Endothelial cell of hepatic sinusoid (primary cell): ENCODE measurements around the gene NIBAN1.

ENCODE experiments used
- in situ Hi-C: cut with HindIII; loops from 2 replicates; pipeline ENCODE4 v1.10.0; 2017; ENCODE audit warnings: low sequenced_read_pairs

Gene NIBAN1

GRCh38 chr1:184947497-184948256 is 26.6 kb downstream of the NIBAN1 start:
- in situ Hi-C loops = no loop called here

DNA sequence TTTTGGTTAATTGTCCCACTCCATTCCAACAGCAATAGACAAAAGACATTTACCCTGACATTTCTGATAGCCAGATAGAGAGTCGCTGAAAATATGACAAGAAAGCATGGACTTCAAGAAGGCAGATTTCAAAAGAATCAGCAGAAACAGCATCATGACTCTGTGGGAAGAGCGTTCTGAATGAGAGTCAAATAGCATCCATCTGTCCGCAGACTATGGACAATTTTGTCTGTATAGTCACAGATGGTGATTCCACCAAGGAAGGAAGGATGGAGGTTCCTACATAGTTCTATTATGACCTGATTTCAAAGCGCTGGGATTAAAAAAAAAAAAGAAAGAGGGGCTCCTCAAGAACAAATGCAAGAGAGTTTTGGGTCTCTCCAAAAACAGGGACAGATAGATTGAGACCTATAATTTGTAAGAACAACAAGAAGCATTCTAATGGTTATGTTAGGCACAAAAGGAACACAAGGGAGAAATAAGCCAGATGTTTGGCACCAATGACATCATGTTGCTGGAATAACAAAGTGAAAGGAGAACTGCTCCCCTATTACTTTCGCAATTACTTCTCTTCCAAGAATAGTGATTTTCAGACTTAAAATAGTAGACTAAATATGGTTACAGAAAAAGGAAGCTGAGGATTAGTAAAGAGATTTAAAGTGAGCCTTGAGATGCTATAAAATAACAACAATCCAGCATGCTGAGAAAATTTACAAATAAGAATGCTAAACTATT is 28.5 kb downstream of the NIBAN1 start:
- in situ Hi-C loops = no loop called here

DNA sequence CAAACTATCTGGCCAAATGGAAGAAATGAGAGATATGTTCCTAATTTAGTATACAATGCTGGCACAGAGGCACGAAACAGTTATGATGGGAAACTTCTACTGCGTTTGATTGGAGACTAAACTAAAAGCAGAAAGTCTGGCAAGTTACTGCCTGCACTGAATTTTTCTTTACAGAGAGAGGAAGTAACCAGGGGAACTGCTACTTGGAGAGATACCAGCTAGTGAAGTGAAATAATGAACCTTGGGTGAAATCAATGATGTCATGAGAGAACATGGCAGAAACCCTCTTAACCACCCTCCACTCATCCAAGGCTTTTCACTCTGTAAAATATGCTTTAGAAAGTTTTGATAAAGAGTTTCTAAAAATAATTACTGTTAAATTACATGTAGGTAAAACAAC is 29.3 kb downstream of the NIBAN1 start:
- in situ Hi-C loops = no loop called here

DNA sequence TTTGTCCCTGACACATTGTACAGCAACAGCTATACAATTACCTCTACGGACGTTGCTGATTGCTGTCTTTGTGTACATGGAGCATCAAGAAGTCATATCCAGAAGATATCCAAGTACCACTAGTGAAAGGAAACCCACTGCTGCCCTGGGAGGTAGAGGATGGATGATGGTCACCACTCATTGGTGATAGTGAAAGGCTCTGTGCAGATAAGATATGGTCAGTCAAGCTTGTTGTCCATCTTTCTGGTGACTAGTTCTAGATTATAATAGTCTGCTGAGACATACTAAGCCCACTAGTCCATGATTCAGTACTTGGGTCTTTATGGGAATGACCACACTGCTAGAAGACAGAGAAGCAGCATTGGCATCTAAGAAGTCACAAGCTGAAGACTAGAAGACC is 30.3 kb downstream of the NIBAN1 start:
- in situ Hi-C loops = no loop called here

- in situ Hi-C loops = no loop called here
Measured at GRCh38 chr1:184941735-184942134, 32.6 kb downstream of the NIBAN1 start.

- in situ Hi-C loops = no loop called here
Measured at GRCh38 chr1:184941410-184941733, 32.9 kb downstream of the NIBAN1 start.

GRCh38 chr1:184940694-184941409 is 33.5 kb downstream of the NIBAN1 start:
- in situ Hi-C loops = no loop called here

- in situ Hi-C loops = no loop called here
Measured at GRCh38 chr1:184940226-184940625, 34.1 kb downstream of the NIBAN1 start.

- in situ Hi-C loops = loop anchor here (5.0 kb wide), 1 partner anchor 35 kb away; no protein-coding TSS in a partner anchor
Measured at GRCh38 chr1:184937729-184938128, 36.6 kb downstream of the NIBAN1 start.

DNA sequence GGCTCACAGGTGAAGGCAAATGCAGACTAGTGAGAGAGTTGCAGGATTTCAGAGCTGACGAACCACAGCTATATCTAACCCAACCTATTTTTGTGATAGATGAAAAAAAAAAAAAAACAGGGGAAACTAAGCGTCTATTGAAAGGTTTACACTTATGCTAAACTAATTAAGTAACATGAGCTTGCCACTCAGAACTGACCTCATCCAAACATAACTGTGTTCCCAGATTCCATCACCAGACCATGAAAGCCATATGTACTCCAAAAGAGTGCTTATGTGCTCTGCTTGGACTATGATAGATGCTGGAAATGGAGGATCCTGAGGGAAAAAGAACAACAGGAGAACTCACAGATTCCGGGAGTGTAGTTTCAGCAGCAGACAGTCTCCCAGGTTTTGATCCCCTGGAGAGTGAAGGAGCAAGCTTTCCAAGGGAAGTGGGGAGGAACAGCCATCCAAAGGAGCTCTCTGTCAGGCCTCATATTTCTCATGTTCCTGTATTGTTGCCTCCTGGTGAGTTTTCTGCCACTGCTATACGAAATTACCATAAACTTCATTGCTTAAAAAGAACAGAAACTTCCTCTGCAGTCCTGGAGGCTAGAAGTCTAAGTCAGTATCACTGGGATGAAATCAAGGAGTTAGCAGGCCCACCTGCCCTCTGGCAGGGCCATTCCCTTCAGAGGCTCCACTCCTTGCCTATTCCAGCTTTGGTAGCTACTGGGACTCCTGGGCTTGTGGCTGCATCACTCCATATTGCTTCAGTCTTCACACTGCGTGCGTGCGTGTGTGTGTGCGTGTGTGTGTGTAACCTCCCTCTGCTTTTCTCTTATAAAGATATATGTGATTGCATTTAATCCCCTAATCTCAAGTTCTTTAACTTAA is 38.1 kb downstream of the NIBAN1 start:
- in situ Hi-C loops = loop anchor here (5.0 kb wide), 1 partner anchor 34 kb away; no protein-coding TSS in a partner anchor

- in situ Hi-C loops = no loop called here
Measured at GRCh38 chr1:184933944-184934343, 40.4 kb downstream of the NIBAN1 start.

DNA sequence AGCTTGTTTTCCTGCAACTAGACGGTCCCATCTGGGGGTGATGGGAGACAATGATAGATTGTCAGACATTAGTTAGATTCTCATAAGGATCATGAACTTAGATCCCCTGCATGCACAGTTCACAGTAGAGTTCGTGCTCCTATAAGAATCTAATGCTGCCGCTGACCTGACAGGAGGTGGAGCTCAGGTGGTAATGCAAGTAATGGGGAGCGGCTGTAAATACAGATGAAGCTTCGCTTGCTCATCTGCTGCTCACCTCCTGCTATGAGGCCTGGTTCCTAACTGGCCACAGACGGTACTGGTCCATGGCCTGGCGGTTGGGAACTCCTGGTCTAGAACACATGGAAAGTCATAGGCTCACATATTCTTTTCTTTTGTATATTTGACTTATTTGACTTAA is 42.0 kb downstream of the NIBAN1 start:
- in situ Hi-C loops = no loop called here

- in situ Hi-C loops = no loop called here
Measured at GRCh38 chr1:184931566-184931965, 42.7 kb downstream of the NIBAN1 start.

GRCh38 chr1:184930645-184931044 is 43.7 kb downstream of the NIBAN1 start:
- in situ Hi-C loops = no loop called here

DNA sequence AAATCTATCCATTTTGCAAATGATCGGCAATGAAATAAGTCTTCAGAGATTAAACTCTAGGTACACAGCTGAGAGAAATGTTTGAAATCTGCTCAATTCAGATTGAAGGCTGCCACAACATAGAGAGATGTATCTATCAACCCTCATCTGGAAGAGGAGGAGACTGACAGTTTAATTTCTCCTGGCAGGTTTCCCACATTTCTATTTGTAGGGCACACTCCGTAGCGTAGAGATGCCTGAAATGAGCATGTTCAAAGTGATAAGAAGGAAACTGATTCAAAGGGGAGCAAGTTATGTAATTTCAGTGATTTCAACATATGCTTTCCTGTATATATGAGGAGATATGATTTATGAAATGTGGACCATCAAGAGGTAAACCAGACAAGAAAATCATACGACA is 44.1 kb downstream of the NIBAN1 start:
- in situ Hi-C loops = no loop called here

DNA sequence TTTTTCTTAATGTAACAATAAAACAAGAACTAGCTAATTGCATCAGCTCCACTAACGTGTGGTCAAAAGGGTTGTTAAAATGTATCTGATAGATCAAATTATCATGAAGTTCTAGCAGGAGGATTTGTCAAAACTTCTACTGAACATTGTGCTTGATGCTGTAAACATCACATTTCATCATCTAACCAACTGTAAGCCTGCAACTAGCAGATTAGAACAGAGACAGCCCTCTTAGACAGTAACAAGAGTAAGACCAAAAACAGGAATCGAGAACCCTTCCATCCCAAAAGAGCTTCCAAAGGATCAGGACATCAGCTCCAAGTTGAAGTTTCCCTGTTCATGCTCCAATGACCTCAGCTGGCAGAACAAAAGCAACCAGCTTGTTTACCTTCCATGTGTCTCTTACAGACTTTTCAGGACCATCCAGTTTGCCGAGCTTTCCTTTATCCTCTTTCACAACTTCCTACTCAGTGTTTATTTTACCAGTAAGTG is 44.6 kb downstream of the NIBAN1 start:
- in situ Hi-C loops = no loop called here

DNA sequence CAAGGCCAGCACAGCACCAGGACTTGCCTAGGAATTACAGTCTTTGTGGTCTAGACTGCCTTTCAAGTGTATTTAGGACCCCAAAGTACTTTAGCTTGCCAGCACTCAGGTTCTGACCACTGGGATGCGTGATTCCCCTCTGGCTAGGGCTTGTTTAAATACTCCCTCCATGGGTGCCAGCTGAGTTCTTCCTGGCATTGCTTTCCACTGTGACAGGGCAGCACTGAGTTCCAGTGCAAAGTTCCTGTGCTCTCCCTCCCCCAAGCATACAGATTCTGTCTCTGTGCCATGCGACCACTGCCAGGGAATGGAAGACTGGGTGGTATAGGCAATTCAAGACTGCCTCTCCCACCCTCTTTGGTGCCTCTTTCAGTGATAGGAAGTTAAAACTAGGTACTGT is 45.9 kb downstream of the NIBAN1 start:
- in situ Hi-C loops = no loop called here
